ENCODE data around the gene MARK4. TPM values are rescaled to one million over a fixed set of nuclear protein-coding genes. Genes with fewer than 3 reads are reported as not detected.

Gene MARK4
- total RNA-seq, 1 experiment from 2014 or later = 37.7 TPM

- TF ChIP-seq REST (IDR thresholded peaks at IDR 0.05; ENCODE audit: low read depth) (no peak), RAD21 (IDR thresholded peaks at IDR 0.05; ENCODE audit: low read depth) (no peak), EZH2phosphoT487 (IDR thresholded peaks at IDR 0.05; ENCODE audit: borderline replicate concordance) (no peak), FOSL1 (IDR thresholded peaks at IDR 0.05; ENCODE audit: low read depth) (no peak), EGR1 (IDR thresholded peaks at IDR 0.05; ENCODE audit: low read depth) (no peak), JUND (IDR thresholded peaks at IDR 0.05) (no peak), EZH2 (IDR thresholded peaks at IDR 0.05) (no peak), ZNF274 (IDR thresholded peaks at IDR 0.05; ENCODE audit: low read depth, low read length) (no peak)
Observed at GRCh38 chr19:45245334-45245787, 5.7 kb upstream of the MARK4 start, which contains the start of gene EXOC3L2 (continued).

GRCh38 chr19:45245826-45246225 lies 5.2 kb upstream of the MARK4 start:
- BruUV-seq (replicated peaks) = no TSS peak
- intact Hi-C loops (cut with micrococcal nuclease) = loop anchor here (5.0 to 10.0 kb wide), 2 partner anchors 61 to 229 kb away; no protein-coding TSS in a partner anchor

More at GRCh38 chr19:45245826-45246225, 5.2 kb upstream of the MARK4 start:
- no peak overlapping the region for H3K4me3 ChIP-seq (replicated peaks in 1 of 2; ENCODE audit: low read depth in 1 of 2, low read length in 2 of 2)
- DNase-seq (ENCODE audit: low read depth, low spot score) (no peak), ATAC-seq (no peak)
- H3K9me2 ChIP-seq (ENCODE audit: insufficient read depth) = no peaks in the 10 kb centered on the region
- ChIA-PET CTCF (no interaction called here), POLR2A (interaction anchor here (0.6 kb wide), 1 partner anchor 203 kb away, joined by 3 read pairs; no protein-coding TSS in a partner anchor), RAD21 (ENCODE audit: low non-redundant PET in 1 of 2, low total read pairs in 2 of 2, uncharacterized antibody in 2 of 2, unreplicated experiment in 2 of 2) (no interaction called here)
- no peak overlapping the region for H3K4me2 ChIP-seq (ENCODE audit: low read length)
- no peak overlapping the region for H3K9ac ChIP-seq (ENCODE audit: low read length)
- no peak overlapping the region for H3K27ac ChIP-seq (ENCODE audit: low read depth, low read length)
- H3K9me3 ChIP-seq (ENCODE audit: control insufficient read depth in 1 of 2, insufficient read depth in 1 of 2, low read depth in 1 of 2, low read length in 2 of 2) = no peaks in the 10 kb centered on the region
- no peaks in the 10 kb centered on the region for H3K79me2 ChIP-seq (ENCODE audit: insufficient read depth, low read length)
- no peaks in the 10 kb centered on the region for H4K20me1 ChIP-seq (ENCODE audit: insufficient read depth)
- H3K27me3 ChIP-seq (ENCODE audit: insufficient read depth, low read length) = no peaks in the 10 kb centered on the region
- TF ChIP-seq ATF3 (IDR thresholded peaks at IDR 0.05) = no peak
- no peak for TF ChIP-seq SRF (IDR thresholded peaks at IDR 0.05; ENCODE audit: low read depth)
- no peak for TF ChIP-seq RAD21 (IDR thresholded peaks at IDR 0.05; ENCODE audit: low read depth)
- no peak for TF ChIP-seq CTCF (IDR thresholded peaks at IDR 0.05 in 2 of 3, conservative IDR thresholded peaks at IDR 0.05 in 1 of 3; ENCODE audit: borderline replicate concordance in 1 of 3, insufficient read depth in 1 of 3, low read depth in 2 of 3, low read length in 2 of 3)
- no peak for TF ChIP-seq EZH2 (IDR thresholded peaks at IDR 0.05)
- TF ChIP-seq JUND (IDR thresholded peaks at IDR 0.05) = no peak
- no peak for TF ChIP-seq FOSL1 (IDR thresholded peaks at IDR 0.05; ENCODE audit: low read depth)
- TF ChIP-seq ZBTB33 (IDR thresholded peaks at IDR 0.05; ENCODE audit: extremely low read depth, insufficient replicate concordance, low read length) = no peak
- no peak for TF ChIP-seq ELF1 (IDR thresholded peaks at IDR 0.05; ENCODE audit: borderline replicate concordance, low read depth)
- no peak for TF ChIP-seq EZH2phosphoT487 (IDR thresholded peaks at IDR 0.05; ENCODE audit: borderline replicate concordance)
- no peak for TF ChIP-seq SIN3A (IDR thresholded peaks at IDR 0.05; ENCODE audit: low read depth)
- TF ChIP-seq CEBPB (IDR thresholded peaks at IDR 0.05; ENCODE audit: low read depth) = no peak
- no peak for TF ChIP-seq POLR2A (IDR thresholded peaks at IDR 0.05; ENCODE audit: borderline replicate concordance, extremely low read depth, insufficient read depth, insufficient read length)
- TF ChIP-seq CBX3 (IDR thresholded peaks at IDR 0.05; ENCODE audit: low read depth) = no peak
- no peak for TF ChIP-seq SP1 (IDR thresholded peaks at IDR 0.05; ENCODE audit: low read depth)
- TF ChIP-seq ZFX (IDR thresholded peaks at IDR 0.05) = no peak
- no peak for TF ChIP-seq POLR2AphosphoS5 (IDR thresholded peaks at IDR 0.05; ENCODE audit: low read depth, low read length)
- no peaks in the 10 kb centered on the region for H3K36me3 ChIP-seq (ENCODE audit: control insufficient read depth in 1 of 2, insufficient read depth in 2 of 2, low read length in 2 of 2)
- H2AFZ ChIP-seq (ENCODE audit: low read depth, low read length, poor library complexity, severe bottlenecking) = no peak overlapping the region
- peaks cover 8 to 15% of the 10 kb centered on the region in 2 experiments; a peak in 3 of 4 replicates for H3K4me1 ChIP-seq (ENCODE audit: control insufficient read depth in 1 of 2, insufficient read depth in 2 of 2, low read length in 2 of 2)
